K562 (cell line): ENCODE results near the gene SPIB. TPM values are rescaled to one million over a fixed set of nuclear protein-coding genes. Genes with fewer than 3 reads are reported as not detected.

Experiments used
- CBX5 ChIP-seq: IDR thresholded peaks from 2 replicates; pipeline ENCODE4 v1.6.1; 2014; ENCODE audit warnings: low read depth, borderline replicate concordance
- CHD4 ChIP-seq: fragments of 200-600 bp; sonication (generic); IDR thresholded peaks from 3 replicates; pipeline ENCODE4 v1.6.1; 2012; ENCODE audit warnings: low read depth, mild to moderate bottlenecking, mixed read lengths, low read length, inconsistent platforms; ENCODE audit not compliant: insufficient read depth, insufficient replicate concordance, poor library complexity, severe bottlenecking
- CREM ChIP-seq: IDR thresholded peaks from 2 replicates; pipeline ENCODE4 v1.6.1; 2014; ENCODE audit warnings: antibody characterized with exemption, low read depth
- ESRRA ChIP-seq: fragments of 450-650 bp; IDR thresholded peaks from 2 replicates; pipeline ENCODE4 v1.6.1; 2014; ENCODE audit warnings: low read depth, mild to moderate bottlenecking, moderate library complexity, borderline replicate concordance
- FUS ChIP-seq: fragments of 200-400 bp; formaldehyde crosslinking; optimal IDR thresholded peaks from 2 replicates; pipeline ENCODE3; 2017; ENCODE audit warnings: low read depth, low read length
- IFI16 ChIP-seq: fragments of 250-450 bp; sonication (Bioruptor Pico); IDR thresholded peaks from 2 replicates; pipeline ENCODE4 v2.1.2; 2022; ENCODE audit warnings: mild to moderate bottlenecking, inconsistent platforms
- KLF13 ChIP-seq: fragments of 450-650 bp; IDR thresholded peaks from 2 replicates; pipeline ENCODE4 v1.6.1; 2016; ENCODE audit warnings: missing genetic modification characterization, low read depth, mild to moderate bottlenecking, missing compliant biosample characterization, moderate library complexity, borderline replicate concordance
- MEIS2 ChIP-seq: fragments of 450-650 bp; IDR thresholded peaks from 2 replicates; pipeline ENCODE4 v1.6.1; 2014; ENCODE audit warnings: mild to moderate bottlenecking; ENCODE audit not compliant: partially characterized antibody
- NR2F6 ChIP-seq: fragments of 450-650 bp; formaldehyde crosslinking; IDR thresholded peaks from 2 replicates; pipeline ENCODE4 v1.4.0; 2020; ENCODE audit warnings: mild to moderate bottlenecking
- SP1 ChIP-seq: sonication (generic); formaldehyde crosslinking; IDR thresholded peaks from 2 replicates; pipeline ENCODE4 v1.8.1; 2022; ENCODE audit warnings: mild to moderate bottlenecking, missing genetic modification reagents
- polyA plus RNA-seq, 8 experiments: library from polyadenylated mRNA; depleted of rRNA in 4 of 8; stranded (reverse) in 5 of 8; unstranded in 3 of 8; fragments of >200 nt; fragmentation: Nextera tagmentation in 2 of 8; fragmentation: Illumina TruSeq in 1 of 8; extraction: Ambion mirVana in 2 of 8; extraction: Trizol in 1 of 8; gene quantifications; 2 replicates each; pipeline versions ENCODE4 v1.2.1 to v1.2.3, GENCODE V29; 2011 to 2014; ENCODE audit warnings: inconsistent platforms in 1 of 8, missing spikeins in 1 of 8
- total RNA-seq, 7 experiments: library from RNA; depleted of rRNA in 6 of 7; stranded (reverse); fragments of >200 nt in 6 of 7; fragmentation: Illumina TruSeq in 2 of 7; extraction: Trizol in 2 of 7; gene quantifications; 2 replicates each; pipeline versions ENCODE4 v1.2.1 to v1.2.3, GENCODE V29; 2011 to 2021; ENCODE audit warnings: low replicate concordance in 1 of 7
- TF ChIP-seq, protein P1 (sequence below): fragments of 450-650 bp; IDR thresholded peaks from 2 replicates; pipeline ENCODE4 v1.6.1; 2018; ENCODE audit warnings: mild to moderate bottlenecking, low read depth; ENCODE audit not compliant: partially characterized antibody
- TF ChIP-seq, protein P2 (sequence below): fragments of 450-650 bp; IDR thresholded peaks from 2 replicates; pipeline ENCODE4 v1.6.1; 2016; ENCODE audit warnings: mild to moderate bottlenecking
- TF ChIP-seq, protein P3 (sequence below): IDR thresholded peaks from 2 replicates; pipeline ENCODE4 v1.6.1; 2016; ENCODE audit warnings: missing genetic modification characterization, missing compliant biosample characterization
- TF ChIP-seq, protein P4 (sequence below): sonication (generic); formaldehyde crosslinking; IDR thresholded peaks from 2 replicates; pipeline ENCODE4 v1.8.1; 2022; ENCODE audit warnings: missing genetic modification reagents
- TF ChIP-seq, protein P5 (sequence below), 2 experiments: fragments of 450-650 bp; IDR thresholded peaks; 2 replicates each; pipeline ENCODE4 v1.6.1; 2018; ENCODE audit warnings: mild to moderate bottlenecking in 2 of 2, low read depth in 1 of 2; ENCODE audit not compliant: partially characterized antibody in 2 of 2

The SPIB gene
- total and polyA plus RNA-seq, 9 of the 15 experiments (the other 6 are each of a cell fraction or from before 2014, with no cell fraction given) = 0.06 to 1.0 (median 0.43) TPM; not detected in 1

DNA sequence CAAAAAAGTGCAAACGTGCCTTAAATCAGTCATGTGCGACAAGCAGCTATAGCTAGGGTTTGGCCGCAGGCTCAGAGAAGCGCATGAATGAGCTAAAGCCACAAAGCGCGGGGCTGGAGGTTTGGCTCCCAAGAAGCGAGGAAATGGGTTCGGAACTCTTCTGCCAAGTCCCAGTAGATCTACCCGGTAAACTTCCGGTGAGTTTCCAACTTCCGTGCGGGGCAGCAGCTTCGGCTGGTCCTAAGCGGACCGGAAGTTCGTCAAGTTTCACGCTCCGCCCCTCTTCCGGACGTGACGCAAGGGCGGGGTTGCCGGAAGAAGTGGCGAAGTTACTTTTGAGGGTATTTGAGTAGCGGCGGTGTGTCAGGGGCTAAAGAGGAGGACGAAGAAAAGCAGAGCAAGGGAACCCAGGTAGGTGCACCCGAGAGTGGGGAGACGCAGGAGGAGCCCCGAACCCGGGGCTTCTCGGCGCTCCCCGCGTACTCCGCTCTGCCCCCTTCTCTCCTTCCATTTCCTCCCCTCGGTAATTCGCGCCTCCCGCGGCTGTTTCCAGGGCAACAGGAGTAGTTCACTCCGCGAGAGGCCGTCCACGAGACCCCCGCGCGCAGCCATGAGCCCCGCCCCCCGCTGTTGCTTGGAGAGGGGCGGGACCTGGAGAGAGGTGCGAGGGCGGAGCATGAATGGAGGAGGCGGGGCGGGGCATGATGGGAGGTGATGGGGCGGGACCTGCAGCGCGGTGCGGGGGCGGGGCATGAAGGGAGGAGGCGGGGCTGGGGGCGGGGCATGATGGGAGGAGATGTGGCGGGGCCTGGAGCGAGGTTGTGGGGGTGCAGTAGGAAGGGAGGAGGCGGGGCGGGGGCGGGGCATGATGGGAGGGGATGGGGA lies 42.3 kb upstream of the SPIB start, which contains the start of gene NR1H2 (continued):
- TF ChIP-seq, protein P1, sequence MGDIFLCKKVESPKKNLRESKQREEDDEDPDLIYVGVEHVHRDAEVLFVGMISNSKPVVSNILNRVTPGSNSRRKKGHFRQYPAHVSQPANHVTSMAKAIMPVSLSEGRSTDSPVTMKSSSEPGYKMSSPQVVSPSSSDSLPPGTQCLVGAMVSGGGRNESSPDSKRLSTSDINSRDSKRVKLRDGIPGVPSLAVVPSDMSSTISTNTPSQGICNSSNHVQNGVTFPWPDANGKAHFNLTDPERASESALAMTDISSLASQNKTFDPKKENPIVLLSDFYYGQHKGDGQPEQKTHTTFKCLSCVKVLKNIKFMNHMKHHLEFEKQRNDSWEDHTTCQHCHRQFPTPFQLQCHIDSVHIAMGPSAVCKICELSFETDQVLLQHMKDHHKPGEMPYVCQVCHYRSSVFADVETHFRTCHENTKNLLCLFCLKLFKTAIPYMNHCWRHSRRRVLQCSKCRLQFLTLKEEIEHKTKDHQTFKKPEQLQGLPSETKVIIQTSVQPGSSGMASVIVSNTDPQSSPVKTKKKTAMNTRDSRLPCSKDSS = no peak
- no peak for TF ChIP-seq IFI16 (CRISPR knock-in tag)
- peak; percentile 21 for TF ChIP-seq ESRRA
- TF ChIP-seq NR2F6 = no peak
- TF ChIP-seq MEIS2 = peak; percentile 13
- TF ChIP-seq, protein P2, sequence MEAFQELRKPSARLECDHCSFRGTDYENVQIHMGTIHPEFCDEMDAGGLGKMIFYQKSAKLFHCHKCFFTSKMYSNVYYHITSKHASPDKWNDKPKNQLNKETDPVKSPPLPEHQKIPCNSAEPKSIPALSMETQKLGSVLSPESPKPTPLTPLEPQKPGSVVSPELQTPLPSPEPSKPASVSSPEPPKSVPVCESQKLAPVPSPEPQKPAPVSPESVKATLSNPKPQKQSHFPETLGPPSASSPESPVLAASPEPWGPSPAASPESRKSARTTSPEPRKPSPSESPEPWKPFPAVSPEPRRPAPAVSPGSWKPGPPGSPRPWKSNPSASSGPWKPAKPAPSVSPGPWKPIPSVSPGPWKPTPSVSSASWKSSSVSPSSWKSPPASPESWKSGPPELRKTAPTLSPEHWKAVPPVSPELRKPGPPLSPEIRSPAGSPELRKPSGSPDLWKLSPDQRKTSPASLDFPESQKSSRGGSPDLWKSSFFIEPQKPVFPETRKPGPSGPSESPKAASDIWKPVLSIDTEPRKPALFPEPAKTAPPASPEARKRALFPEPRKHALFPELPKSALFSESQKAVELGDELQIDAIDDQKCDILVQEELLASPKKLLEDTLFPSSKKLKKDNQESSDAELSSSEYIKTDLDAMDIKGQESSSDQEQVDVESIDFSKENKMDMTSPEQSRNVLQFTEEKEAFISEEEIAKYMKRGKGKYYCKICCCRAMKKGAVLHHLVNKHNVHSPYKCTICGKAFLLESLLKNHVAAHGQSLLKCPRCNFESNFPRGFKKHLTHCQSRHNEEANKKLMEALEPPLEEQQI = no peak
- TF ChIP-seq FUS = no peak
- TF ChIP-seq, protein P3, sequence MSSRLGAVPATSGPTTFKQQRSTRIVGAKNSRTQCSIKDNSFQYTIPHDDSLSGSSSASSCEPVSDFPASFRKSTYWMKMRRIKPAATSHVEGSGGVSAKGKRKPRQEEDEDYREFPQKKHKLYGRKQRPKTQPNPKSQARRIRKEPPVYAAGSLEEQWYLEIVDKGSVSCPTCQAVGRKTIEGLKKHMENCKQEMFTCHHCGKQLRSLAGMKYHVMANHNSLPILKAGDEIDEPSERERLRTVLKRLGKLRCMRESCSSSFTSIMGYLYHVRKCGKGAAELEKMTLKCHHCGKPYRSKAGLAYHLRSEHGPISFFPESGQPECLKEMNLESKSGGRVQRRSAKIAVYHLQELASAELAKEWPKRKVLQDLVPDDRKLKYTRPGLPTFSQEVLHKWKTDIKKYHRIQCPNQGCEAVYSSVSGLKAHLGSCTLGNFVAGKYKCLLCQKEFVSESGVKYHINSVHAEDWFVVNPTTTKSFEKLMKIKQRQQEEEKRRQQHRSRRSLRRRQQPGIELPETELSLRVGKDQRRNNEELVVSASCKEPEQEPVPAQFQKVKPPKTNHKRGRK (tag) = no peak
- no peak for TF ChIP-seq CHD4
- TF ChIP-seq CBX5 = no peak
- TF ChIP-seq, protein P4, sequence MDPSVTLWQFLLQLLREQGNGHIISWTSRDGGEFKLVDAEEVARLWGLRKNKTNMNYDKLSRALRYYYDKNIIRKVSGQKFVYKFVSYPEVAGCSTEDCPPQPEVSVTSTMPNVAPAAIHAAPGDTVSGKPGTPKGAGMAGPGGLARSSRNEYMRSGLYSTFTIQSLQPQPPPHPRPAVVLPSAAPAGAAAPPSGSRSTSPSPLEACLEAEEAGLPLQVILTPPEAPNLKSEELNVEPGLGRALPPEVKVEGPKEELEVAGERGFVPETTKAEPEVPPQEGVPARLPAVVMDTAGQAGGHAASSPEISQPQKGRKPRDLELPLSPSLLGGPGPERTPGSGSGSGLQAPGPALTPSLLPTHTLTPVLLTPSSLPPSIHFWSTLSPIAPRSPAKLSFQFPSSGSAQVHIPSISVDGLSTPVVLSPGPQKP (CRISPR knock-in tag) = no peak
- TF ChIP-seq KLF13 (tag) = peak; percentile 49
- TF ChIP-seq, protein P5, sequence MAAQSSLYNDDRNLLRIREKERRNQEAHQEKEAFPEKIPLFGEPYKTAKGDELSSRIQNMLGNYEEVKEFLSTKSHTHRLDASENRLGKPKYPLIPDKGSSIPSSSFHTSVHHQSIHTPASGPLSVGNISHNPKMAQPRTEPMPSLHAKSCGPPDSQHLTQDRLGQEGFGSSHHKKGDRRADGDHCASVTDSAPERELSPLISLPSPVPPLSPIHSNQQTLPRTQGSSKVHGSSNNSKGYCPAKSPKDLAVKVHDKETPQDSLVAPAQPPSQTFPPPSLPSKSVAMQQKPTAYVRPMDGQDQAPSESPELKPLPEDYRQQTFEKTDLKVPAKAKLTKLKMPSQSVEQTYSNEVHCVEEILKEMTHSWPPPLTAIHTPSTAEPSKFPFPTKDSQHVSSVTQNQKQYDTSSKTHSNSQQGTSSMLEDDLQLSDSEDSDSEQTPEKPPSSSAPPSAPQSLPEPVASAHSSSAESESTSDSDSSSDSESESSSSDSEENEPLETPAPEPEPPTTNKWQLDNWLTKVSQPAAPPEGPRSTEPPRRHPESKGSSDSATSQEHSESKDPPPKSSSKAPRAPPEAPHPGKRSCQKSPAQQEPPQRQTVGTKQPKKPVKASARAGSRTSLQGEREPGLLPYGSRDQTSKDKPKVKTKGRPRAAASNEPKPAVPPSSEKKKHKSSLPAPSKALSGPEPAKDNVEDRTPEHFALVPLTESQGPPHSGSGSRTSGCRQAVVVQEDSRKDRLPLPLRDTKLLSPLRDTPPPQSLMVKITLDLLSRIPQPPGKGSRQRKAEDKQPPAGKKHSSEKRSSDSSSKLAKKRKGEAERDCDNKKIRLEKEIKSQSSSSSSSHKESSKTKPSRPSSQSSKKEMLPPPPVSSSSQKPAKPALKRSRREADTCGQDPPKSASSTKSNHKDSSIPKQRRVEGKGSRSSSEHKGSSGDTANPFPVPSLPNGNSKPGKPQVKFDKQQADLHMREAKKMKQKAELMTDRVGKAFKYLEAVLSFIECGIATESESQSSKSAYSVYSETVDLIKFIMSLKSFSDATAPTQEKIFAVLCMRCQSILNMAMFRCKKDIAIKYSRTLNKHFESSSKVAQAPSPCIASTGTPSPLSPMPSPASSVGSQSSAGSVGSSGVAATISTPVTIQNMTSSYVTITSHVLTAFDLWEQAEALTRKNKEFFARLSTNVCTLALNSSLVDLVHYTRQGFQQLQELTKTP (IDR thresholded peaks at IDR 0.05; ENCODE audit: low read depth in 1 of 2, partially characterized antibody in 2 of 2) = peak; percentile 62 to 81
- peak; percentile 96 for TF ChIP-seq SP1
- TF ChIP-seq CREM = peak; percentile 98
